ENCODE results near the gene HSD17B3. TPM values are rescaled to one million over a fixed set of nuclear protein-coding genes. Genes with fewer than 3 reads are reported as not detected.

Gene HSD17B3
- total RNA-seq, 1 donor from 2014 or later: not detected

GRCh38 chr9:96320749-96321280 is 18.8 kb upstream of the HSD17B3 start:
- TF ChIP-seq EZH2phosphoT487 (IDR thresholded peaks at IDR 0.05) (no peak), EZH2 (IDR thresholded peaks at IDR 0.05) (no peak)
- TF ChIP-seq, protein P1, sequence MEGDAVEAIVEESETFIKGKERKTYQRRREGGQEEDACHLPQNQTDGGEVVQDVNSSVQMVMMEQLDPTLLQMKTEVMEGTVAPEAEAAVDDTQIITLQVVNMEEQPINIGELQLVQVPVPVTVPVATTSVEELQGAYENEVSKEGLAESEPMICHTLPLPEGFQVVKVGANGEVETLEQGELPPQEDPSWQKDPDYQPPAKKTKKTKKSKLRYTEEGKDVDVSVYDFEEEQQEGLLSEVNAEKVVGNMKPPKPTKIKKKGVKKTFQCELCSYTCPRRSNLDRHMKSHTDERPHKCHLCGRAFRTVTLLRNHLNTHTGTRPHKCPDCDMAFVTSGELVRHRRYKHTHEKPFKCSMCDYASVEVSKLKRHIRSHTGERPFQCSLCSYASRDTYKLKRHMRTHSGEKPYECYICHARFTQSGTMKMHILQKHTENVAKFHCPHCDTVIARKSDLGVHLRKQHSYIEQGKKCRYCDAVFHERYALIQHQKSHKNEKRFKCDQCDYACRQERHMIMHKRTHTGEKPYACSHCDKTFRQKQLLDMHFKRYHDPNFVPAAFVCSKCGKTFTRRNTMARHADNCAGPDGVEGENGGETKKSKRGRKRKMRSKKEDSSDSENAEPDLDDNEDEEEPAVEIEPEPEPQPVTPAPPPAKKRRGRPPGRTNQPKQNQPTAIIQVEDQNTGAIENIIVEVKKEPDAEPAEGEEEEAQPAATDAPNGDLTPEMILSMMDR (IDR thresholded peaks at IDR 0.05): no peak
- Histone ChIP-seq H3K4me1 (peaks cover 13% of the 10 kb centered on the region), H3K27ac (no peak overlapping the region), H3K27me3 (no peaks in the 10 kb centered on the region), H4K20me1 (ENCODE audit: low read depth) (no peaks in the 10 kb centered on the region), H3K4me3 (no peak overlapping the region), H3K79me2 (ENCODE audit: low read depth) (no peaks in the 10 kb centered on the region), H3F3A (ENCODE audit: low read depth) (peaks cover 11% of the 10 kb centered on the region), H2AFZ (replicated peaks) (no peak overlapping the region), H3K4me2 (peak overlapping the region; percentile 47), H3K9ac (no peak overlapping the region), H3K36me3 (no peaks in the 10 kb centered on the region), H3K9me3 (ENCODE audit: low read depth) (no peaks in the 10 kb centered on the region)
- Mint-ChIP-seq H3K36me3 (no peaks in the 10 kb centered on the region), H3K4me1 (peaks cover 18% of the 10 kb centered on the region), H3K27me3 (ENCODE audit: insufficient read depth, low read depth) (peaks cover 2% of the 10 kb centered on the region), H3K9me3 (no peaks in the 10 kb centered on the region), H3K4me3 (no peak overlapping the region), H3K27ac (no peak overlapping the region)
- DNase-seq (ENCODE audit: low spot score): peak; percentile 15

GRCh38 chr9:96318921-96319565 is 17.1 kb upstream of the HSD17B3 start:
- no peak overlapping the region for H3K9ac ChIP-seq
- no peak for DNase-seq (ENCODE audit: low spot score)
- H3K4me1 ChIP-seq: peaks cover 13% of the 10 kb centered on the region
- no peak overlapping the region for H3K27ac Mint-ChIP-seq
- H3K79me2 ChIP-seq (ENCODE audit: low read depth): no peaks in the 10 kb centered on the region
- no peaks in the 10 kb centered on the region for H3K9me3 ChIP-seq (ENCODE audit: low read depth)
- H2AFZ ChIP-seq (replicated peaks): no peak overlapping the region
- peaks cover 5% of the 10 kb centered on the region for H3K27me3 Mint-ChIP-seq (ENCODE audit: insufficient read depth, low read depth)
- no peaks in the 10 kb centered on the region for H3K36me3 Mint-ChIP-seq
- no peak overlapping the region for H3K4me3 Mint-ChIP-seq
- TF ChIP-seq EZH2 (IDR thresholded peaks at IDR 0.05) (no peak), EZH2phosphoT487 (IDR thresholded peaks at IDR 0.05) (no peak)
- TF ChIP-seq, protein P1 (IDR thresholded peaks at IDR 0.05): no peak
- peaks cover 11% of the 10 kb centered on the region for H3F3A ChIP-seq (ENCODE audit: low read depth)
- H3K27me3 ChIP-seq: no peaks in the 10 kb centered on the region
- H4K20me1 ChIP-seq (ENCODE audit: low read depth): no peaks in the 10 kb centered on the region
- H3K27ac ChIP-seq: no peak overlapping the region
- no peak overlapping the region for H3K4me2 ChIP-seq
- H3K9me3 Mint-ChIP-seq: no peaks in the 10 kb centered on the region
- no peak overlapping the region for H3K4me3 ChIP-seq
- H3K4me1 Mint-ChIP-seq: peaks cover 18% of the 10 kb centered on the region
- no peaks in the 10 kb centered on the region for H3K36me3 ChIP-seq

- no peaks in the 10 kb centered on the region for H3K27me3 ChIP-seq
- TF ChIP-seq EZH2phosphoT487 (IDR thresholded peaks at IDR 0.05) (no peak), EZH2 (IDR thresholded peaks at IDR 0.05) (no peak)
- TF ChIP-seq, protein P1 (IDR thresholded peaks at IDR 0.05): peak; percentile 95
- H3K36me3 ChIP-seq: no peaks in the 10 kb centered on the region
- peaks cover 5% of the 10 kb centered on the region for H3K27me3 Mint-ChIP-seq (ENCODE audit: insufficient read depth, low read depth)
- no peak overlapping the region for H3K4me3 ChIP-seq
- H3K27ac ChIP-seq: no peak overlapping the region
- H3K9me3 ChIP-seq (ENCODE audit: low read depth): no peaks in the 10 kb centered on the region
- H3K4me1 Mint-ChIP-seq: peaks cover 18% of the 10 kb centered on the region
- peaks cover 13% of the 10 kb centered on the region for H3K4me1 ChIP-seq
- no peaks in the 10 kb centered on the region for H4K20me1 ChIP-seq (ENCODE audit: low read depth)
- no peaks in the 10 kb centered on the region for H3K36me3 Mint-ChIP-seq
- no peak overlapping the region for H3K4me3 Mint-ChIP-seq
- no peak overlapping the region for H3K9ac ChIP-seq
- H3K9me3 Mint-ChIP-seq: peaks cover 9% of the 10 kb centered on the region
- no peak overlapping the region for H2AFZ ChIP-seq (replicated peaks)
- peak; percentile 73 for DNase-seq (ENCODE audit: low spot score)
- peak overlapping the region; percentile 59 for H3K27ac Mint-ChIP-seq
- no peak overlapping the region for H3K4me2 ChIP-seq
- H3F3A ChIP-seq (ENCODE audit: low read depth): peaks cover 11% of the 10 kb centered on the region
- H3K79me2 ChIP-seq (ENCODE audit: low read depth): no peaks in the 10 kb centered on the region
These were observed 15.5 kb upstream of the HSD17B3 start for GRCh38 chr9:96317335-96317980.
